ENCODE measurements around the gene TEDC1. TPM values are rescaled to one million over a fixed set of nuclear protein-coding genes. Genes with fewer than 3 reads are reported as not detected.

TEDC1 gene
- total RNA-seq, 2 experiments from 2014 or later = 44.1 to 47.0 TPM

DNA sequence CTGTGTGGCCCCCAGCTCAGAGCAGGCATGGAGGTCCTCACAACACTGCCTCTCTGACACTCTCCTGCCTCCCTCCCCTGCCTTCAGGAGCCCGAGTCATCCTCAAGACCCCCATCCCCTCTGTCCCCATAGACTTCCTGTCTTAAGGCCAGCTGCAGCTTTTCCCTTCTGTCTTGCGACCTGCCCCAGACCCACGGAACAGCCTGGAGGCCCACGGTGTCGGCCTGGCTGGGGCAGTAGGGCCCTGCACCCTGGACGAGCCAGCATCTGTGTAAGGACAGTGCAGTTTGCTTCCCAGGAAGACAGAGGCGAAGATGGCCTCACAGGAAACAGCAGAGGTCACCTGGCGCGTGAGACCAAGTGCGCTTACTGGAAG is 9.7 kb downstream of the TEDC1 start:
- POLR2A ChIA-PET = interaction anchor here (3.6 kb wide), 1 partner anchor 9 kb away, joined by 14 read pairs; the partner anchor contains the start of gene TEDC1
- DNase-seq = no peak
- Mint-ChIP-seq H3K36me3 (ENCODE audit: low read depth) (no peaks in the 10 kb centered on the region), H3K9me3 (no peaks in the 10 kb centered on the region), H3K4me3 (no peak overlapping the region), H3K27ac (no peak overlapping the region), H3K4me1 (no peaks in the 10 kb centered on the region), H3K27me3 (no peaks in the 10 kb centered on the region)
- CTCF ChIA-PET = no interaction called here

DNA sequence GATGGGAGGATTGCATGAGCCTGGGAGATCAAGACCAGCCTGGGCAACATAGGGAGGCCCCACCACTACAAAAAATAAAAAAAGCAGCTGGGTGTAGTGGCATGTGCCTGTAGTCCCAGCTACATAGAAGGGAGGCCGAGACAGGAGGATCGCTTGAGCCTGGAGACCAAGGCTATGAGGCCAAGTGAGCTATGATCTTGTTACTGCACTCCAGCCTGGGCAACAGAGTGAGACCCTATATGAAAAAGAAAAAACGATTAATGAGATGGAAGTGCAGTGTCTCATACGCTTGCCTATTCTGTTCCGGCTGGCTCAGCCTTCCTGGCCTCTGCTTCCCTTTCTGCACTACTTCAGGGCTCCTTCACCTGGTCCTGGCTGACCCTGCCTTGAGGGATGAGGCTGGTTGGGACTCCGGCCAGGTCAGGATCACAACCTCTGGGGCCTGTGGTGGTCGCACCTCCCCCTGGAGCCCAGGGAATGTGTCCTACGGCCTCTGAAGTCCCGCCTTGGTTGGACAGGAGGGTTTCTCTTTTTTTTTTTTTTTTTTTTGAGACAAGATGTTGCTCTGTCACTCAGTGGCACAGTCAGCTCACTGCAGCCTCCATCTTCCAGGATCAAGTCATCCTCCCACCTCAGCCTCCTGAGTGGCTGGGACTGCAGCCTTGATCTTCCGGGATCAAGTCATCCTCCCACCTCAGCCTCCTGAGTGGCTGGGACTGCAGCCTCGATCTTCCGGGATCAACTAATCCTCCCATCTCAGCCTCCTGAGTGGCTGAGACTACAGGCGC is 10.7 kb downstream of the TEDC1 start:
- no peak for DNase-seq
- Mint-ChIP-seq H3K27me3 (no peaks in the 10 kb centered on the region), H3K4me1 (no peaks in the 10 kb centered on the region), H3K27ac (no peak overlapping the region), H3K9me3 (no peaks in the 10 kb centered on the region), H3K4me3 (no peak overlapping the region), H3K36me3 (ENCODE audit: low read depth) (no peaks in the 10 kb centered on the region)
- ChIA-PET POLR2A (interaction anchor here (0.8 to 3.6 kb wide), 3 partner anchors 10 to 45 kb away, joined by 3 to 14 read pairs (median 3); partner anchors contain the start of gene TEDC1), CTCF (no interaction called here)

DNA sequence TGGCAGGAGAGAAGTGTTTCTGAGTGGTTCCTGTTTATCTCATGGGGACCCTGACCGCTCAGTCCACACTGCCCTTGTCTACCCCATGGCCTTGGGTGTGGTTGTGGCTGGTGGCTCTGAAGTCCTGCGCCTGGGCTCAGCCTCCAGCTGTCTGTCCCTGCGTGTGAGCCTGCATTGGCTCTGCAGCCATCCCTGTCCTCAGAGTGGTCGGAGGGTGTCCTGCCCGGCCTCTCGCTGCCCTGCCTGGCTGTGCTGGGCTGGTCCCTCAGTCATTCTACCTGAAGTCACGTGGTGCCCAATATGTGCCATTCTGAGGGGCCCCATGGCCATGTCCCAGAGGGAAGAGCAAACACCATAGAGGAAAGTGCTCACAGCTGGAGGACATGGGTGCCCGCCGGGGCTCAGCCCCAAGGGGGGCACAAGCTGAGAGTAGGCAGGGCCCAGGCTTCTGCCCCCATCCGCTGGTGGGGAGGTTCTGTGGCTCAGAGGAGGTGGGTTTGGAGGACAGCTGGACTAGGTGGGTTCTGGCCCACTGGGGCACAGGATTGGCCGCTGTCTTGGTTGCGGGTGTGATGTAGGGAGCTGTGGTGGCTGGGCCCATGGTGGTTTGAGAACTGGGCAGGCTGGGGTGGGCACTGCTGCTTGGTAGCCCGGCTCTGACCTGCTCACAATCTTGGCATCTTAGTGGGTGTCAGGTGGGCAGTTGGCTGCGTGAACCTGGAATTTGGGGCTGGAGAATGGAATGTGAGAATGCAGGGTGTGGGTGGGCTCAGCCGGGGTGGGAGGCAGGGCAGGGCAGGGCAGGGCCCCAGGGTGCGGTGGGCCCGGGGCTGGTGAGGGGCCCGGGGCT is 11.6 kb downstream of the TEDC1 start:
- H3K27me3 Mint-ChIP-seq = peaks cover 2% of the 10 kb centered on the region
- H3K36me3 Mint-ChIP-seq (ENCODE audit: low read depth) = no peaks in the 10 kb centered on the region
- ChIA-PET CTCF (no interaction called here), POLR2A (interaction anchor here (1.1 to 3.6 kb wide), 2 partner anchors 11 to 22 kb away, joined by 3 to 14 read pairs; partner anchors contain the start of gene TEDC1)
- no peaks in the 10 kb centered on the region for H3K9me3 Mint-ChIP-seq
- no peak for DNase-seq
- H3K27ac Mint-ChIP-seq = no peak overlapping the region
- H3K4me1 Mint-ChIP-seq = peaks cover 1% of the 10 kb centered on the region
- H3K4me3 Mint-ChIP-seq = no peak overlapping the region

DNA sequence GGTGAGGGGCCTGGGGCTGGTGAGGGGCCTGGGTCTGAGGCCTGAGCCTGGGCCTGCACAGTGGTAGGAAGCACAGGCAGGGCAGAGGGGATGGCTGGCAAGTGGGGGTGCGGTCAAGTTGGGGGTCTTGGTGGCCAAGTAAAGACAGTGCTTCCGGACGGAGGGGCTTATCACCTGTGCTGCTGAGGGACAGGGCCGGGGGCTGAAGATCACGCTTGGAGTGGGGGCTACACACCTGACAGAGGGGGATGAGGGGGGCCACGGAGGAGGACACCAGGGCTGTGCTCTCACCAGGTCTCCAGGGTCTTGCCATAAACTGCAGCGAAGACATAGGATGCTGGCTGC is 12.2 kb downstream of the TEDC1 start:
- no peak overlapping the region for H3K27ac Mint-ChIP-seq
- CTCF ChIA-PET = no interaction called here
- no peaks in the 10 kb centered on the region for H3K9me3 Mint-ChIP-seq
- H3K4me1 Mint-ChIP-seq = peaks cover 5% of the 10 kb centered on the region
- H3K36me3 Mint-ChIP-seq (ENCODE audit: low read depth) = no peaks in the 10 kb centered on the region
- DNase-seq = no peak
- no peak overlapping the region for H3K4me3 Mint-ChIP-seq
- POLR2A ChIA-PET = no interaction called here
- H3K27me3 Mint-ChIP-seq = peaks cover 6% of the 10 kb centered on the region

DNA sequence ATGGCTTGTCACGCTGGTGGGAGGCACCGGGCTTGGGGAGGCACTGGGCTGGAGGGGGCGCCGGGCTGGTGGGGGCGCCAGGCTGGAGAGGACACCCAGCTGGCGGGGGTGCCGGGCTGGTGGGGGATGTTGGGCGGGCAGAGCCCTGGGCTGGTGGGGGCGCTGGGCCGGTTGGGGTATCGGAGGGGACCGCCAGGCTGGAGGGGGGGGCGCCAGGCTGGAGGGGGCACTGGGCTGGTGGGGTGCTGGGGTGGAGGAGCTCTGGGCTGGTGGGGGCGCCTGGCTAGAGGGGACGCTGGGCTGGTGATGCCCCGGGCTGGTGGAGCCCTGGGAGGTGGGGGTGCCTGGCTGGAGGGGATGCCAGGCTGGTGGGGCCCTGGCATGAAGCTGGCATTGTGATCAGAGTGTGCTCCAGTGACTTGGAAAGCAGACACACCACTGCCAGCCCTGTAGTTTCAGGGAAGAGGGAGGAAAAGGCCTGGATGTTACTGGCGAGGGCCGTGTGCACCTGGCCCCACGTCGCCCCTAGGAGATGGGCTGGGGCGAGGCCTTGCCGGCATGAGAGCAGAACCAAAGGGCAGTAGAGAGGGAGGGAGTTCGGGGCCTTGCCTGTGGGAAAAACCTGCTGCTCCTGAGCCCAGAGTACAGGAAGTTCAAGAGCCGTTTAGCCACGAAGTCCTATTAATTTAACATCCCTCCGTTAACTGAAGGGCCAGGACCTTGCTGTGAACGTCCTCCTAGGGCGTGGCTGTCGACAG is 13.1 kb downstream of the TEDC1 start:
- POLR2A ChIA-PET = no interaction called here
- Mint-ChIP-seq H3K9me3 (no peaks in the 10 kb centered on the region), H3K27ac (no peak overlapping the region), H3K27me3 (peaks cover 11% of the 10 kb centered on the region), H3K4me1 (peaks cover 5% of the 10 kb centered on the region), H3K36me3 (ENCODE audit: low read depth) (no peaks in the 10 kb centered on the region), H3K4me3 (no peak overlapping the region)
- CTCF ChIA-PET = no interaction called here
- no peak for DNase-seq

DNA sequence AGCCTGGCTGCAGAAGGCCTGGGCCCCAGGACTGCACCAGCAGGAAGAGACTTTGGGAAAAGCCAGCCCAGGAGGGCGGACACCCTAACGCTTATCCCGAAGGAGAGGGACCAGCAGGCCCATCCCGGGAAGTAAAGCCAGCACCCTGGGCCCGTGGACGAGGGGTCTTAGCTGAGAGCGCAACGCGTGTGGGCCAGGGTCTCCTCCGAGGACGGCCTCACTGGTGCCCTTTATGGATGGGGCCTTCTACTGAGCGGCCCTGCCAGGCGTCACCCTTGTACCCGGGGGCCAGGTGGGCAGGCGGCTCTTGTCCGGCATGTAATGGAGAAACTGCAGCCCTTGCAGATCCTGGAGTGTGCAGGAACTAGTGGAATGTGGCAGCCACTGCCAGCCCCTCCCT is 14.1 kb downstream of the TEDC1 start:
- CTCF ChIA-PET = no interaction called here
- H3K36me3 Mint-ChIP-seq (ENCODE audit: low read depth) = no peaks in the 10 kb centered on the region
- H3K27ac Mint-ChIP-seq = no peak overlapping the region
- peaks cover 5% of the 10 kb centered on the region for H3K4me1 Mint-ChIP-seq
- no peaks in the 10 kb centered on the region for H3K9me3 Mint-ChIP-seq
- DNase-seq = no peak
- POLR2A ChIA-PET = no interaction called here
- peaks cover 11% of the 10 kb centered on the region for H3K27me3 Mint-ChIP-seq
- H3K4me3 Mint-ChIP-seq = no peak overlapping the region

DNA sequence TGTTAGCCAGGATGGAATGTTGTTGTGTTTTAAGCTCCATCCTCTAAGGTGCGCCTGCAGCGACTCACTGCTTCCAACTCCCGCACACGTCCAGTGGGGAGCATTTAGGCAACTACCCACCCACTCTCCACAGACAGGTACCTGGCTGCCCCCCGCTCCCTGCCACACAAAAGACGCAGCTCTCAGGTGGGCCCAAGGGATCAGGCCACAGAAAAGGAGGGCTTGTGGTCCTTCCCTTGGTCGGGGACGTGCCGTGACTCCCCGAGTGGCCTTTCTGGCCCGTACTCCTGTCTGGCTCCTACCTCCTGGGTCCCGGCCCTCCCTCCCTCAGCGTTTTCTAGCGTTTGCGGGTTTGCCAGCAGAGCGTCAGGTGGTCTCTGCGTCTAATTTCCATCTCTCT is 16.2 kb downstream of the TEDC1 start:
- H3K9me3 Mint-ChIP-seq = no peaks in the 10 kb centered on the region
- H3K27ac Mint-ChIP-seq = no peak overlapping the region
- ChIA-PET POLR2A (no interaction called here), CTCF (no interaction called here)
- DNase-seq = no peak
- peaks cover 19% of the 10 kb centered on the region for H3K27me3 Mint-ChIP-seq
- peaks cover 5% of the 10 kb centered on the region for H3K4me1 Mint-ChIP-seq
- H3K4me3 Mint-ChIP-seq = no peak overlapping the region
- no peaks in the 10 kb centered on the region for H3K36me3 Mint-ChIP-seq (ENCODE audit: low read depth)

DNA sequence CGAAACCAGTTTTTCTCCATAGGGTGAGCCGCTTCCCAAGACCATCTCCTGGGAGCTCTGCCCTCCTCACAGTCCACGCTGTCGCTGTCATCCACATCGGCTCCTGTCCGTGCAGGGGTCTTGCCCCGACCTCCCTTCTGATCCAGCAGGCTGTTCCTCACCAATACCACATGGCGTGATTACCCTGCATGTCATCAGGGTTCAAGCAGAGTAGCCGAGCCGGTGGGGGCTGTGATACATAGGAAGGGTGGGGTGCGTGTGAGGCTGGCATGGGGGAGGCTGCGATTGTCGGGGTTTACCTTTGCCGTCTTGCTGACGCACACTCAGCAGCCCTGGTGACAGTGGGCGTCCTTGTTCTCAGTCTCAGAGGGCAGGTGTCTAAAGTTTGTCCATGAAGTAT is 17.0 kb downstream of the TEDC1 start:
- peaks cover 5% of the 10 kb centered on the region for H3K4me1 Mint-ChIP-seq
- H3K27ac Mint-ChIP-seq = no peak overlapping the region
- POLR2A ChIA-PET = no interaction called here
- no peaks in the 10 kb centered on the region for H3K9me3 Mint-ChIP-seq
- DNase-seq = no peak
- H3K4me3 Mint-ChIP-seq = no peak overlapping the region
- CTCF ChIA-PET = no interaction called here
- no peaks in the 10 kb centered on the region for H3K36me3 Mint-ChIP-seq (ENCODE audit: low read depth)
- peaks cover 23% of the 10 kb centered on the region for H3K27me3 Mint-ChIP-seq

DNA sequence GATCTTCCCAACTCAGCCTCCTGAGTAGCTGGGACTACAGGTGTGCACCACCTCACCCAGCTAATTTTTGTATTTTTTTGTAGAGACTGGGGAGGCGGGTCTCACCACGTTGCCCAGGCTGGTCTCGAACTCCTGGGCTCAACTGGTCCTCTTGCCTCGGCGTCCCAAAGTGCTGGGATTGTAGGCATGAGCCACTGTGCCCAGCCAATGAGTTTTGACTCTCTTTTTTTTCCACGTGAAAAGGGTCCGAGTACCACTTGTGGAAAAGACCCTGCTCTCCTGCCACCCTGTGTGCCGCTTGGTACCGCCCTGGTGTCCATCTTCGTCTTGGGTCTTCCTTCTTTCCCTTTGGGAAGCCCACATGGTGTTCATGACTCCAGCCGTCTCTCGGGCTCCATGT is 17.6 kb downstream of the TEDC1 start:
- ChIA-PET POLR2A (no interaction called here), CTCF (no interaction called here)
- H3K27me3 Mint-ChIP-seq = peaks cover 23% of the 10 kb centered on the region
- H3K36me3 Mint-ChIP-seq (ENCODE audit: low read depth) = no peaks in the 10 kb centered on the region
- peaks cover 5% of the 10 kb centered on the region for H3K4me1 Mint-ChIP-seq
- no peaks in the 10 kb centered on the region for H3K9me3 Mint-ChIP-seq
- DNase-seq = no peak
- no peak overlapping the region for H3K27ac Mint-ChIP-seq
- no peak overlapping the region for H3K4me3 Mint-ChIP-seq

DNA sequence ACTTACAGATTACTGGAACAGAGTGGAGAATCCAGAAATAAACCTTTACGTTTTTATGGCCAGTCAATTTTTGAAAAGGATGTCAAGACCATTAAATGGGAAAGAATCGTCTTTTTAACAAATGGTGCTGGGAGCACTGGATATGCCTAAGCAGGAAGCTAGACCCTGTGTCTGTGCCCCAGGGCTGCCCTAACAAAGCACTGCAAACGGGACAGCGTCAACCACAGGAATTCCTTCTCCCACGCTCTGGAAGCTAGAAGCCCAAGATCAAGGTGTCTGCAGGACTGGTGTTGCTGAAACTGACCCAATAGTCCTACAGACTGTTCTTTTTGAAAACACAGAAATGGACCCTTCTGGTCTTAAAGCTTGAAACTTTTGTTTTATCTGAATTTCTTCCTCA is 26.1 kb downstream of the TEDC1 start:
- Mint-ChIP-seq H3K27me3 (peaks cover 33% of the 10 kb centered on the region), H3K4me3 (no peak overlapping the region)

DNA sequence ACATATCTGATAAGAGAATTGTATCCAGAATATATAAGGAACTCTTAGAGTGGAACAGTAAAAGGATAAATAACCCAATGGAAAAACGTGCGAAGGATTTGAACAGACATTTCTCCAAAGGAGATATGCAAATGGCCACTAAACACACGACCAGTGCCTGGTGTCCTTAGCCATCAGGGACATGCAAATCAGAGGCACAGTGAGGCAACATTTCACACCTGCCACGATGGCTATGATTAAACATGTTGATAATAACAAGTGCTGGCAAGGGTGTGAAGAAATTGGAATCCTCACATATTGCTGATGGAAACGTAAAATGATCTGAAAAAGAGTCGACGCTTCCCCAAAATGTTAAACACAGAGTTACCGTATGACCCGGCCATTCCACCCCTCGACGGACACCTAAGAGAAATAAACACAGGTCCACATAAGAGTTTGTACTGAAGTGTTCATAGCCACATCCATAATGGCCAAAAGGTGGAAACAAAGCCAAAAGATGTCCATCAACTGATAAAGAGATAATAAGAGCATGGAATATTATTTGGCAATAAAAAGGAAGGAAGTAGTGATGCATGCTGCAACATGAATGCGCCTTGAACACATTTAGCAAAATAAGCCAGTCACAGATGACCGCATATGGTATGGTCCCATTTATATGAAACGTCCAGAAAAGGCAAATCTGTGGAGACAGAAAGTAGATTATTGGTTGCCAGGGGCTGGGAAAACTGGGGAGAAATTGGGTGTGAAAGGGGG is 29.1 kb downstream of the TEDC1 start:
- no peak for DNase-seq
- Mint-ChIP-seq H3K27me3 (peaks cover 37% of the 10 kb centered on the region), H3K27ac (no peak overlapping the region), H3K4me3 (no peak overlapping the region), H3K36me3 (ENCODE audit: low read depth) (no peaks in the 10 kb centered on the region), H3K9me3 (no peaks in the 10 kb centered on the region), H3K4me1 (no peaks in the 10 kb centered on the region)
- POLR2A ChIA-PET = no interaction called here
- CTCF ChIA-PET = interaction anchor here (0.8 kb wide), 1 partner anchor 9 kb away, joined by 4 read pairs; no protein-coding TSS in a partner anchor

More for the DNA sequence above, 26.1 kb downstream of the TEDC1 start:
- H3K27ac Mint-ChIP-seq = no peak overlapping the region
- DNase-seq = no peak
- no peaks in the 10 kb centered on the region for H3K36me3 Mint-ChIP-seq (ENCODE audit: low read depth)
- no peaks in the 10 kb centered on the region for H3K9me3 Mint-ChIP-seq
- CTCF ChIA-PET = no interaction called here
- POLR2A ChIA-PET = no interaction called here
- no peaks in the 10 kb centered on the region for H3K4me1 Mint-ChIP-seq

DNA sequence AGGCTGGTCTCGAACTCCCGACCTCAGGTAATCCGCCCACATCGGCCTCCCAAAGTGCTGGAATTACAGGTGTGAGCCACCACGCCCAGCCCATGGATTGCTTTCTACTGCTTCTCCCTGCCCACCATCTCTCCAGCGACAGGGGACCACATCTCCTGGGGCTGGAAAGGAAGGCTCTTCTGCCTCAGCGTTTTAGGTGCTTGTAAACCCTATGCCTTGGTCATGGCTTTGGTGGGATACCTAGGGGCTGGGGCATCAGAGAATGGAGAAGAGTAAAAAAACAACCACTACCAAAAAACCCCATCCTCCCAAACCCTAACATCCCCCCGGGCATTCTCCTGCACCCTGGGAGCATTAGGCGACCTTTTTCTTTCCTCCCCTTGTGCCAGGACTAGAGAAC is 34.3 kb downstream of the TEDC1 start:
- peaks cover 25% of the 10 kb centered on the region for H3K4me1 Mint-ChIP-seq
- ChIA-PET CTCF (no interaction called here), POLR2A (no interaction called here)
- no peaks in the 10 kb centered on the region for H3K9me3 Mint-ChIP-seq
- H3K36me3 Mint-ChIP-seq (ENCODE audit: low read depth) = no peaks in the 10 kb centered on the region
- DNase-seq = no peak
- H3K27ac Mint-ChIP-seq = no peak overlapping the region
- H3K27me3 Mint-ChIP-seq = peaks cover 25% of the 10 kb centered on the region
- H3K4me3 Mint-ChIP-seq = peak overlapping the region; percentile 54
